CD4-positive, alpha-beta memory T cell (primary cell): Measurements from ENCODE around the gene ASTN2. TPM values are rescaled to one million over a fixed set of nuclear protein-coding genes. Genes with fewer than 3 reads are reported as not detected.
"Not testable (repeated sequence)": the region's sequence is repeated elsewhere in the genome, so short reads cannot be mapped to it uniquely, and the experiment has no call there.

Experiments used
- CTCF ChIA-PET: fragments of 350-600 bp; sonication (Branson Sonifier 250); formaldehyde crosslinking; loops from one replicate; lab custom pipeline; 2021; ENCODE audit warnings: inconsistent platforms; ENCODE audit not compliant: partially characterized antibody; lab: Charles Lee
- POLR2A ChIA-PET: fragments of 350-600 bp; sonication (Branson Sonifier 250); formaldehyde crosslinking; loops from one replicate; lab custom pipeline; 2021; ENCODE audit not compliant: partially characterized antibody; lab: Charles Lee
- DNase-seq, 5 donors: peaks; one replicate each; pipeline versions ENCODE4 v3.0.0 to v3.0.0-alpha.2; 2020 to 2022; ENCODE audit warnings: mixed read lengths in 1 of 5
- H3K27ac ChIP-seq: one replicate; pipeline ENCODE4 v1.7.0; 2013; ENCODE audit warnings: low read depth, low read length
- H3K27me3 ChIP-seq: 2 replicates; pipeline ENCODE4 v1.7.0; 2013; ENCODE audit warnings: mild to moderate bottlenecking, low read length, moderate library complexity; ENCODE audit not compliant: insufficient read depth
- H3K36me3 ChIP-seq: 2 replicates; pipeline ENCODE4 v1.7.0; 2013; ENCODE audit warnings: mild to moderate bottlenecking, low read length, moderate library complexity; ENCODE audit not compliant: insufficient read depth
- H3K4me1 ChIP-seq: 2 replicates; pipeline ENCODE4 v1.7.0; 2013; ENCODE audit warnings: mild to moderate bottlenecking, low read length, moderate library complexity; ENCODE audit not compliant: insufficient read depth
- H3K4me3 ChIP-seq, 2 donors: one replicate each; pipeline ENCODE4 v1.7.0; 2013; ENCODE audit warnings: low read length in 2 of 2, mild to moderate bottlenecking in 1 of 2
- H3K9me3 ChIP-seq, 2 donors: one replicate each; pipeline ENCODE4 v1.7.0; 2013; ENCODE audit warnings: low read length in 2 of 2, control low read depth in 1 of 2; ENCODE audit not compliant: control insufficient read depth in 1 of 2
- H3K27ac Mint-ChIP-seq, 7 donors: one replicate each; pipeline ENCODE4 v1.8.0; 2020 to 2021; ENCODE audit warnings: mixed read lengths in 7 of 7, mild to moderate bottlenecking in 6 of 7, inconsistent platforms in 3 of 7, moderate library complexity in 3 of 7
- H3K27me3 Mint-ChIP-seq, 2 donors: one replicate each; pipeline ENCODE4 v1.8.0; 2020 to 2021; ENCODE audit warnings: mixed read lengths in 2 of 2
- H3K36me3 Mint-ChIP-seq, 2 donors: one replicate each; pipeline ENCODE4 v1.8.0; 2020 to 2021; ENCODE audit warnings: mixed read lengths in 2 of 2, inconsistent platforms in 1 of 2, mild to moderate bottlenecking in 1 of 2
- H3K4me1 Mint-ChIP-seq, 4 donors: one replicate each; pipeline ENCODE4 v1.8.0; 2020 to 2021; ENCODE audit warnings: mixed read lengths in 4 of 4, mild to moderate bottlenecking in 1 of 4
- H3K4me3 Mint-ChIP-seq, 8 donors: one replicate each; pipeline ENCODE4 v1.8.0; 2020 to 2021; ENCODE audit warnings: mixed read lengths in 8 of 8, mild to moderate bottlenecking in 7 of 8, moderate library complexity in 6 of 8, inconsistent platforms in 3 of 8
- H3K9me3 Mint-ChIP-seq, 8 donors: one replicate each; pipeline ENCODE4 v1.8.0; 2020 to 2021; ENCODE audit warnings: mixed read lengths in 8 of 8, mild to moderate bottlenecking in 5 of 8, inconsistent platforms in 3 of 8, moderate library complexity in 1 of 8
- intact Hi-C: fragments of 100-400 bp; cut with micrococcal nuclease; formaldehyde crosslinking; loops from one replicate; pipeline ENCODE4 v1.15.1; 2023
- polyA plus RNA-seq, 2 donors: library from polyadenylated mRNA; unstranded; fragments of 300-500 nt; fragmentation: Illumina TruSeq; gene quantifications; one replicate each; pipeline ENCODE4 v1.2.3, GENCODE V29; 2021
- total RNA-seq, 2 experiments: library from RNA; stranded (reverse); gene quantifications; one replicate each; pipeline ENCODE4 v1.2.3, GENCODE V29; 2021

Gene ASTN2
- total and polyA plus RNA-seq, 4 experiments from 2014 or later, result 2.7 to 5.9 (median 4.8) TPM

DNA sequence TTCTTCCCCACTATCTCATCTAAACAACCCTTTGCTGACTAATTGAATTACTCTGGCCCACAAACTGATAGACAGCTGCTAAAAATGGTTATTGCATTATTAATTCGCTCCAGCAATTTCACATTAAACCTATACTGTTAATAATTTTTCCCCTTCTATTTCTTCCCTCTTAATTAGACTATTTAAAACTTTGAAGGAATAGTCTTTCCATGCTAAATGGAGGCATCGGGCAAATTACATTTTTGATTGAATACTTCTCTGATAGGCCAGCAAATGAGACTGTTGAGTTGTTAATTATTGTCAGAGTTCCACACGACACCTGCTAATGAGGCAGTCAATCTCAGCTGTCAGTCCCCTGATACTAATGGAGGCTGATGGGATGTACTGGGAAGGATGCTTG lies 485.2 kb downstream of the ASTN2 start:
- Mint-ChIP-seq H3K9me3 (peaks cover 0 to 4% (median under 1%) of the 10 kb centered on the region in 8 donors), H3K27ac (no peak overlapping the region), H3K4me1 (no peaks in the 10 kb centered on the region), H3K27me3 (peaks cover 0 to 1% of the 10 kb centered on the region in 2 donors), H3K36me3 (no peaks in the 10 kb centered on the region), H3K4me3 (no peak overlapping the region)
- Histone ChIP-seq H3K9me3 (no peaks in the 10 kb centered on the region), H3K4me1 (no peaks in the 10 kb centered on the region), H3K27me3 (no peaks in the 10 kb centered on the region), H3K36me3 (no peaks in the 10 kb centered on the region), H3K4me3 (no peak overlapping the region), H3K27ac (no peak overlapping the region)
- ChIA-PET POLR2A (no interaction called here), CTCF (no interaction called here)
- intact Hi-C loops, result no loop called here
- no peak for DNase-seq

- peaks cover 0 to 4% (median under 1%) of the 10 kb centered on the region in 8 donors for H3K9me3 Mint-ChIP-seq
- H3K27ac ChIP-seq, result no peak overlapping the region
- H3K27me3 Mint-ChIP-seq, result peaks cover 0 to 1% of the 10 kb centered on the region in 2 donors
- ChIA-PET CTCF (no interaction called here), POLR2A (no interaction called here)
- H3K27ac Mint-ChIP-seq, result no peak overlapping the region
- H3K36me3 ChIP-seq, result no peaks in the 10 kb centered on the region
- no peak for DNase-seq
- no peaks in the 10 kb centered on the region for H3K9me3 ChIP-seq
- H3K4me1 ChIP-seq, result no peaks in the 10 kb centered on the region
- H3K4me3 Mint-ChIP-seq, result no peak overlapping the region
- no peaks in the 10 kb centered on the region for H3K4me1 Mint-ChIP-seq
- H3K36me3 Mint-ChIP-seq, result no peaks in the 10 kb centered on the region
- no peaks in the 10 kb centered on the region for H3K27me3 ChIP-seq
- intact Hi-C loops, result no loop called here
- H3K4me3 ChIP-seq, result no peak overlapping the region
Measured at GRCh38 chr9:116928884-116929283, 486.0 kb downstream of the ASTN2 start.

GRCh38 chr9:116928289-116928688 lies 486.6 kb downstream of the ASTN2 start:
- H3K27ac Mint-ChIP-seq, result no peak overlapping the region
- H3K27me3 Mint-ChIP-seq, result peaks cover 0 to 1% of the 10 kb centered on the region in 2 donors
- peaks cover 0 to 4% (median under 1%) of the 10 kb centered on the region in 8 donors for H3K9me3 Mint-ChIP-seq
- Histone ChIP-seq H3K4me3 (no peak overlapping the region), H3K27me3 (no peaks in the 10 kb centered on the region), H3K4me1 (no peaks in the 10 kb centered on the region), H3K36me3 (no peaks in the 10 kb centered on the region), H3K9me3 (no peaks in the 10 kb centered on the region), H3K27ac (no peak overlapping the region)
- no peak overlapping the region for H3K4me3 Mint-ChIP-seq
- CTCF ChIA-PET, result no interaction called here
- H3K4me1 Mint-ChIP-seq, result no peaks in the 10 kb centered on the region
- no peak for DNase-seq
- no peaks in the 10 kb centered on the region for H3K36me3 Mint-ChIP-seq
- intact Hi-C loops, result no loop called here
- POLR2A ChIA-PET, result no interaction called here

GRCh38 chr9:116927726-116928125 lies 487.1 kb downstream of the ASTN2 start:
- Mint-ChIP-seq H3K36me3 (no peaks in the 10 kb centered on the region), H3K27me3 (peaks cover 0 to 1% of the 10 kb centered on the region in 2 donors), H3K9me3 (peaks cover 0 to 4% (median 0%) of the 10 kb centered on the region in 8 donors), H3K4me3 (no peak overlapping the region), H3K27ac (no peak overlapping the region), H3K4me1 (no peaks in the 10 kb centered on the region)
- Histone ChIP-seq H3K27ac (no peak overlapping the region), H3K4me3 (no peak overlapping the region), H3K27me3 (no peaks in the 10 kb centered on the region), H3K9me3 (no peaks in the 10 kb centered on the region), H3K36me3 (no peaks in the 10 kb centered on the region), H3K4me1 (no peaks in the 10 kb centered on the region)
- POLR2A ChIA-PET, result no interaction called here
- DNase-seq, result no peak
- intact Hi-C loops, result no loop called here
- CTCF ChIA-PET, result no interaction called here

DNA sequence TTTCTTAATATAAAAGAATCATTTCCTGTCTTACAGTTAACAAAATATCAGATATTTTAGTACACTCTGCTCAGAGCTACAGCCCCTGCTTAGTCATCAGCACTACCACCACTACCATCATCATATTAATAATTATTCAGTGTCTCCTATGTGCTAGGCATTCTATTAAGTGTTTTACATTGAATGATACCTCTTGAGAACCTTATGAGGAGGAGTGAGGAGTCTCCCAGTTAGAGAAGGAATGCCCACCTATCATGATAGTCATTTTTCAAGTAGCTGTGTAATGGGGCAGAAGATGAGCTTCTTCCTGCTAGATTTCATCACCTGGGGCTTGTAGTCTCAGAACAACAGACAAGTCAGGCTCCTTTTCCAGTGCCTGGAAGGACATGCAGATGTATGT lies 489.7 kb downstream of the ASTN2 start:
- Mint-ChIP-seq H3K27me3 (no peaks in the 10 kb centered on the region), H3K9me3 (peaks cover 0 to 2% (median 0%) of the 10 kb centered on the region in 8 donors), H3K36me3 (no peaks in the 10 kb centered on the region), H3K4me3 (no peak overlapping the region), H3K4me1 (no peaks in the 10 kb centered on the region), H3K27ac (no peak overlapping the region)
- DNase-seq, result no peak
- H3K4me3 ChIP-seq, result no peak overlapping the region
- no peaks in the 10 kb centered on the region for H3K27me3 ChIP-seq
- ChIA-PET POLR2A (no interaction called here), CTCF (interaction anchor here (1.3 kb wide), 1 partner anchor 11 kb away, joined by 3 read pairs; no protein-coding TSS in a partner anchor)
- no peaks in the 10 kb centered on the region for H3K4me1 ChIP-seq
- intact Hi-C loops, result no loop called here
- H3K27ac ChIP-seq, result no peak overlapping the region
- H3K36me3 ChIP-seq, result no peaks in the 10 kb centered on the region
- H3K9me3 ChIP-seq, result no peaks in the 10 kb centered on the region

- CTCF ChIA-PET, result interaction anchor here (1.3 kb wide), 1 partner anchor 12 kb away, joined by 3 read pairs; no protein-coding TSS in a partner anchor
- POLR2A ChIA-PET, result no interaction called here
- H3K4me1 Mint-ChIP-seq, result no peaks in the 10 kb centered on the region
- H3K36me3 Mint-ChIP-seq, result no peaks in the 10 kb centered on the region
- Histone ChIP-seq H3K27me3 (no peaks in the 10 kb centered on the region), H3K4me1 (no peaks in the 10 kb centered on the region), H3K4me3 (no peak overlapping the region), H3K27ac (no peak overlapping the region), H3K36me3 (no peaks in the 10 kb centered on the region), H3K9me3 (no peaks in the 10 kb centered on the region)
- peaks cover 0 to 3% (median 0%) of the 10 kb centered on the region in 8 donors for H3K9me3 Mint-ChIP-seq
- DNase-seq, result no peak
- H3K27me3 Mint-ChIP-seq, result no peaks in the 10 kb centered on the region
- intact Hi-C loops, result no loop called here
- H3K27ac Mint-ChIP-seq, result no peak overlapping the region
- H3K4me3 Mint-ChIP-seq, result no peak overlapping the region
Measured at GRCh38 chr9:116924462-116925110, 490.3 kb downstream of the ASTN2 start.

- DNase-seq, H3K27ac Mint-ChIP-seq, H3K9me3 Mint-ChIP-seq, H3K36me3 ChIP-seq, POLR2A ChIA-PET, H3K4me3 Mint-ChIP-seq, H3K27me3 Mint-ChIP-seq, H3K9me3 ChIP-seq, H3K27me3 ChIP-seq, H3K4me1 Mint-ChIP-seq, H3K36me3 Mint-ChIP-seq, intact Hi-C loops, H3K4me1 ChIP-seq, H3K4me3 ChIP-seq, H3K27ac ChIP-seq: not testable (repeated sequence)
- CTCF ChIA-PET, result interaction anchor here (0.8 kb wide), 1 partner anchor 58 kb away, joined by 3 read pairs; no protein-coding TSS in a partner anchor
Measured at GRCh38 chr9:116917895-116918508, 496.9 kb downstream of the ASTN2 start.
